Kidney (tissue), 14 donors: ENCODE data around the gene COL5A2. TPM values are rescaled to one million over a fixed set of nuclear protein-coding genes. Genes with fewer than 3 reads are reported as not detected.

Source experiments
- DNase-seq, 5 donors: peaks; one replicate each; pipeline ENCODE4 v3.0.0-alpha.2; 2013 to 2020
- FAIRE-seq: peaks from 2 replicates; lab custom pipeline; 2012; peaks lifted over from hg19 to GRCh38; lab: Jason Lieb, UNC
- H3K27ac ChIP-seq, 2 donors: one replicate each; pipeline ENCODE4 v1.7.0; 2013; ENCODE audit warnings: low read depth in 2 of 2, low read length in 2 of 2, inconsistent platforms in 1 of 2
- H3K27me3 ChIP-seq: one replicate; pipeline ENCODE4 v1.7.1; 2013; ENCODE audit warnings: low read length, inconsistent platforms; ENCODE audit not compliant: control insufficient read depth, insufficient read depth
- H3K36me3 ChIP-seq, 3 donors: one replicate each; pipeline versions ENCODE4 v1.7.0 to v1.7.1; 2013; ENCODE audit warnings: low read length in 3 of 3, control low read depth in 1 of 3, inconsistent platforms in 1 of 3; ENCODE audit not compliant: insufficient read depth in 3 of 3, control insufficient read depth in 2 of 3
- H3K4me1 ChIP-seq, 3 donors: one replicate each; pipeline versions ENCODE4 v1.7.0 to v1.7.1; 2013; ENCODE audit warnings: low read length in 3 of 3, inconsistent platforms in 1 of 3, low read depth in 1 of 3; ENCODE audit not compliant: control insufficient read depth in 2 of 3, insufficient read depth in 2 of 3
- H3K4me3 ChIP-seq, 3 donors: one replicate each; pipeline versions ENCODE4 v1.7.0 to v1.8.1; 2013; ENCODE audit warnings: low read length in 3 of 3, control low read depth in 1 of 3, inconsistent platforms in 1 of 3
- H3K9ac ChIP-seq, 3 donors: one replicate each; pipeline versions ENCODE4 v1.7.0 to v1.7.1; 2013; ENCODE audit warnings: low read length in 3 of 3, control low read depth in 1 of 3, inconsistent platforms in 1 of 3
- H3K9me3 ChIP-seq, 3 donors: one replicate each; pipeline versions ENCODE4 v1.7.0 to v1.7.1; 2013; ENCODE audit warnings: low read length in 3 of 3, control low read depth in 1 of 3, inconsistent platforms in 1 of 3; ENCODE audit not compliant: control insufficient read depth in 2 of 3, insufficient read depth in 1 of 3
- CTCF ChIP-seq: IDR thresholded peaks from 3 replicates; pipeline ENCODE4 v1.5.1; 2012; ENCODE audit warnings: mild to moderate bottlenecking, moderate library complexity, borderline replicate concordance; ENCODE audit not compliant: insufficient read depth; ENCODE audit errors: extremely low read depth
- intact Hi-C: fragments of 100-400 bp; cut with DNase I; formaldehyde crosslinking; loops from one replicate; pipeline ENCODE4 v1.11.1; 2022
- polyA plus RNA-seq: library from polyadenylated mRNA; stranded (reverse); fragments of 350-450 nt; fragmentation: Illumina TruSeq; extraction: RNeasy Lipid Tissue Mini Kit (QIAGEN cat#74804); gene quantifications from one replicate; pipeline ENCODE4 v1.2.3, GENCODE V29; 2014; ENCODE audit warnings: low read depth, low replicate concordance; ENCODE audit not compliant: insufficient read depth
- total RNA-seq: library from RNA; stranded (reverse); fragmentation: NEBNext Ultra II Directional; extraction: Animal tissue kit (Norgen Biotek cat#: 25700); gene quantifications from one replicate; pipeline ENCODE4 v1.2.1, GENCODE V29; 2021
- donor health status: control.
- donor health status: control.
- donor health status: control.
- donor health status: control.
- donor health status: control.
- donor health status: DM: yes; HTN: yes; CAD: no.
- donor health status: Normal renal cell carcinoma (clear cell type).

Gene COL5A2
- total and polyA plus RNA-seq, 2 donors from 2014 or later: 3.6 to 12.3 TPM

- Histone ChIP-seq H3K4me3 (no peak overlapping the region), H3K27me3 (no peaks in the 10 kb centered on the region), H3K9me3 (no peaks in the 10 kb centered on the region), H3K36me3 (no peaks in the 10 kb centered on the region), H3K27ac (no peak overlapping the region), H3K9ac (no peak overlapping the region), H3K4me1 (no peaks in the 10 kb centered on the region)
- DNase-seq (no peak), FAIRE-seq (no peak)
- intact Hi-C loops: no loop called here
- TF ChIP-seq CTCF: no peak
Observed at GRCh38 chr2:189096769-189097447, 82.7 kb downstream of the COL5A2 start.

- DNase-seq (no peak), FAIRE-seq (no peak)
- no peak for TF ChIP-seq CTCF
- H3K9ac ChIP-seq: no peak overlapping the region
- H3K27ac ChIP-seq: no peak overlapping the region
- H3K4me3 ChIP-seq: no peak overlapping the region
- H3K27me3 ChIP-seq: no peaks in the 10 kb centered on the region
- intact Hi-C loops: no loop called here
- no peaks in the 10 kb centered on the region for H3K9me3 ChIP-seq
- H3K4me1 ChIP-seq: no peaks in the 10 kb centered on the region
- peaks cover 0 to 2% (median 0%) of the 10 kb centered on the region in 3 donors for H3K36me3 ChIP-seq
Observed at GRCh38 chr2:189095101-189095500, 84.5 kb downstream of the COL5A2 start.

GRCh38 chr2:189092936-189093335 lies 86.6 kb downstream of the COL5A2 start:
- H3K9me3 ChIP-seq: no peaks in the 10 kb centered on the region
- H3K4me3 ChIP-seq: no peak overlapping the region
- no peak for TF ChIP-seq CTCF
- H3K36me3 ChIP-seq: peaks cover 0 to 2% (median 0%) of the 10 kb centered on the region in 3 donors
- no peak overlapping the region for H3K9ac ChIP-seq
- no peaks in the 10 kb centered on the region for H3K27me3 ChIP-seq
- DNase-seq: no peak
- no peak for FAIRE-seq
- intact Hi-C loops: no loop called here
- H3K27ac ChIP-seq: no peak overlapping the region
- peaks cover 0 to 2% (median 0%) of the 10 kb centered on the region in 3 donors for H3K4me1 ChIP-seq
